WTC11 (cell line): ENCODE data around the gene TKT. TPM values are rescaled to one million over a fixed set of nuclear protein-coding genes. Genes with fewer than 3 reads are reported as not detected.

ENCODE experiments used
- ATAC-seq: fragments of 200-7000 bp; cut with Tn5 transposase; 2 replicates; pipeline ENCODE4 v1.10.0; 2021; ENCODE audit warnings: mild to moderate bottlenecking, moderate library complexity
- CTCF ChIA-PET: fragments of 300-600 bp; sonication (Branson Sonifier 250); formaldehyde crosslinking; loops from one replicate; lab custom pipeline; 2021; ENCODE audit warnings: antibody characterized with exemption; lab: Charles Lee
- POLR2A ChIA-PET: fragments of 350-600 bp; sonication (Branson Sonifier 250); formaldehyde crosslinking; loops from one replicate; lab custom pipeline; 2021; ENCODE audit warnings: antibody characterized with exemption; lab: Charles Lee
- DNase-seq: peaks from one replicate; pipeline ENCODE4 v3.0.0; 2021; ENCODE audit warnings: low spot score
- H3K27ac Mint-ChIP-seq: 2 replicates; pipeline ENCODE4 v1.8.0; 2021; ENCODE audit warnings: mixed read lengths
- H3K27me3 Mint-ChIP-seq: 2 replicates; pipeline ENCODE4 v1.8.0; 2021; ENCODE audit warnings: low read depth, mild to moderate bottlenecking, moderate library complexity, mixed read lengths
- H3K36me3 Mint-ChIP-seq: 2 replicates; pipeline ENCODE4 v1.8.0; 2021; ENCODE audit warnings: mixed read lengths
- H3K4me1 Mint-ChIP-seq: 2 replicates; pipeline ENCODE4 v1.8.0; 2022; ENCODE audit warnings: mixed read lengths
- H3K4me3 Mint-ChIP-seq: 2 replicates; pipeline ENCODE4 v1.8.0; 2021; ENCODE audit warnings: mild to moderate bottlenecking, moderate library complexity, mixed read lengths
- H3K9me3 Mint-ChIP-seq: 2 replicates; pipeline ENCODE4 v1.8.0; 2021; ENCODE audit warnings: mixed read lengths
- ARID4B ChIP-seq: sonication (generic); formaldehyde crosslinking; IDR thresholded peaks from 2 replicates; pipeline ENCODE4 v1.8.0; 2023; ENCODE audit warnings: missing genetic modification reagents, mild to moderate bottlenecking, borderline replicate concordance
- ATF6 ChIP-seq: sonication (generic); formaldehyde crosslinking; IDR thresholded peaks from 2 replicates; pipeline ENCODE4 v1.8.1; 2023; ENCODE audit warnings: mild to moderate bottlenecking, missing genetic modification reagents
- CREM ChIP-seq: sonication (generic); formaldehyde crosslinking; IDR thresholded peaks from 2 replicates; pipeline ENCODE4 v1.8.1; 2022; ENCODE audit warnings: mild to moderate bottlenecking, missing genetic modification reagents, moderate library complexity
- ELF4 ChIP-seq: sonication (generic); formaldehyde crosslinking; IDR thresholded peaks from 2 replicates; pipeline ENCODE4 v1.8.1; 2022; ENCODE audit warnings: low read depth, mild to moderate bottlenecking, moderate library complexity, missing genetic modification reagents
- MLX ChIP-seq: sonication (generic); formaldehyde crosslinking; IDR thresholded peaks from 2 replicates; pipeline ENCODE4 v1.8.1; 2023; ENCODE audit warnings: mild to moderate bottlenecking, missing genetic modification reagents, moderate library complexity
- MYBL2 ChIP-seq: sonication (generic); formaldehyde crosslinking; IDR thresholded peaks from 2 replicates; pipeline ENCODE4 v1.8.1; 2023; ENCODE audit warnings: mild to moderate bottlenecking, moderate library complexity, missing genetic modification reagents
- NFE2L1 ChIP-seq: sonication (generic); formaldehyde crosslinking; IDR thresholded peaks from 2 replicates; pipeline ENCODE4 v1.8.1; 2023; ENCODE audit warnings: missing genetic modification reagents
- NR2C2 ChIP-seq: sonication (generic); formaldehyde crosslinking; IDR thresholded peaks from 2 replicates; pipeline ENCODE4 v1.8.0; 2022; ENCODE audit warnings: mild to moderate bottlenecking, missing genetic modification reagents
- NR3C1 ChIP-seq: sonication (generic); formaldehyde crosslinking; conservative IDR thresholded peaks from 2 replicates; pipeline ENCODE4 v1.8.1; 2023; ENCODE audit warnings: low read depth, mild to moderate bottlenecking, missing genetic modification reagents
- PRDM15 ChIP-seq: sonication (generic); formaldehyde crosslinking; IDR thresholded peaks from 2 replicates; pipeline ENCODE4 v1.8.0; 2022; ENCODE audit warnings: missing genetic modification reagents
- PRRX2 ChIP-seq: fragments of 250-450 bp; sonication (Bioruptor Pico); IDR thresholded peaks from 2 replicates; pipeline ENCODE4 v1.8.0; 2021; ENCODE audit warnings: mild to moderate bottlenecking
- SP1 ChIP-seq: sonication (generic); formaldehyde crosslinking; conservative IDR thresholded peaks from 2 replicates; pipeline ENCODE4 v1.8.1; 2022; ENCODE audit warnings: missing genetic modification reagents
- TP53 ChIP-seq: sonication (generic); formaldehyde crosslinking; IDR thresholded peaks from 2 replicates; pipeline ENCODE4 v1.8.1; 2023; ENCODE audit warnings: mild to moderate bottlenecking, missing genetic modification reagents
- ZBTB43 ChIP-seq: sonication (generic); formaldehyde crosslinking; IDR thresholded peaks from 2 replicates; pipeline ENCODE4 v1.8.1; 2023; ENCODE audit warnings: mild to moderate bottlenecking, missing genetic modification reagents
- ZNF121 ChIP-seq: sonication (generic); formaldehyde crosslinking; IDR thresholded peaks from 2 replicates; pipeline ENCODE4 v1.8.0; 2023; ENCODE audit warnings: missing genetic modification reagents
- ZNF219 ChIP-seq: sonication (generic); formaldehyde crosslinking; IDR thresholded peaks from 2 replicates; pipeline ENCODE4 v1.8.0; 2023; ENCODE audit warnings: missing genetic modification reagents, mild to moderate bottlenecking, borderline replicate concordance
- ZNF317 ChIP-seq: sonication (generic); formaldehyde crosslinking; IDR thresholded peaks from 2 replicates; pipeline ENCODE4 v1.8.1; 2023; ENCODE audit warnings: low read depth, mild to moderate bottlenecking, moderate library complexity, missing genetic modification reagents, borderline replicate concordance
- ZNF532 ChIP-seq: fragments of 250-450 bp; sonication (Bioruptor Pico); IDR thresholded peaks from 2 replicates; pipeline ENCODE4 v1.9.0; 2021; ENCODE audit warnings: mild to moderate bottlenecking, borderline replicate concordance
- total RNA-seq: library from RNA; stranded (reverse); gene quantifications from 3 replicates; pipeline ENCODE4 v1.2.3, GENCODE V29; 2021

Gene TKT
- total RNA-seq, 1 experiment from 2014 or later = 1,040 TPM

- H3K27me3 Mint-ChIP-seq = peaks cover 9% of the 10 kb centered on the region; the same call in 1 of the 2 replicates
- H3K36me3 Mint-ChIP-seq = peaks cover 4% of the 10 kb centered on the region
- POLR2A ChIA-PET = no interaction called here
- DNase-seq = no peak
- no peak for TF ChIP-seq ZNF219 (CRISPR knock-in tag)
- TF ChIP-seq ZNF121 (CRISPR knock-in tag) = no peak
- TF ChIP-seq MYBL2 (CRISPR knock-in tag) = no peak
- no peak for TF ChIP-seq ARID4B (CRISPR knock-in tag)
- no peak for TF ChIP-seq NFE2L1
- TF ChIP-seq ELF4 (CRISPR knock-in tag) = no peak
- TF ChIP-seq NR2C2 (CRISPR knock-in tag) = no peak
- TF ChIP-seq CREM (CRISPR knock-in tag) = no peak
- no peak for TF ChIP-seq MLX
- TF ChIP-seq SP1 (CRISPR knock-in tag) = no peak
- TF ChIP-seq TP53 (CRISPR knock-in tag) = no peak
- TF ChIP-seq ATF6 (CRISPR knock-in tag) = no peak
- no peak for TF ChIP-seq PRRX2 (CRISPR knock-in tag)
- no peak for TF ChIP-seq ZNF317
- no peak for TF ChIP-seq ZNF532
- no peak for TF ChIP-seq PRDM15 (CRISPR knock-in tag)
- no peak for TF ChIP-seq ZBTB43
- TF ChIP-seq NR3C1 (CRISPR knock-in tag) = no peak
- TF ChIP-seq, all 79 proteins: peak for 0
- CTCF ChIA-PET = interaction anchor here (0.7 to 2.0 kb wide), 8 partner anchors 10 to 149 kb away, joined by 3 to 10 read pairs (median 3); no protein-coding TSS in a partner anchor
- Mint-ChIP-seq H3K4me1 (peaks cover 37% of the 10 kb centered on the region), H3K9me3 (no peaks in the 10 kb centered on the region), H3K4me3 (no peak overlapping the region), H3K27ac (peak overlapping the region; percentile 82)
- peak; percentile 4; the same call in 1 of the 2 replicates for ATAC-seq
Observed at GRCh38 chr3:53259427-53260259, 3.8 kb upstream of the TKT start.
